H9 (cell line): ENCODE results near the gene HPD. TPM values are rescaled to one million over a fixed set of nuclear protein-coding genes. Genes with fewer than 3 reads are reported as not detected.
A peak's percentile ranks its signal among the peaks of the same experiment; 100 is the strongest.

Source experiments
- DNase-seq: peaks from one replicate; pipeline ENCODE4 v3.0.0-alpha.2; 2017
- H2AFZ ChIP-seq: one replicate; pipeline ENCODE4 v1.6.1; 2013; ENCODE audit warnings: mild to moderate bottlenecking, low read length, control low read depth, moderate library complexity
- H2AK5ac ChIP-seq: 2 replicates; pipeline ENCODE4 v1.6.1; 2013; ENCODE audit warnings: low read length, control low read depth, mixed read lengths; ENCODE audit not compliant: insufficient read length
- H2BK120ac ChIP-seq: one replicate; pipeline ENCODE4 v1.6.1; 2013; ENCODE audit warnings: low read depth, mild to moderate bottlenecking, low read length, control low read depth, inconsistent platforms; ENCODE audit not compliant: poor library complexity, severe bottlenecking
- H2BK12ac ChIP-seq: 2 replicates; pipeline ENCODE4 v1.6.1; 2013; ENCODE audit warnings: low read length, control low read depth, mixed read lengths, low read depth; ENCODE audit not compliant: insufficient read length
- H2BK15ac ChIP-seq: 2 replicates; pipeline ENCODE4 v1.6.1; 2013; ENCODE audit warnings: low read depth, low read length, control low read depth
- H2BK20ac ChIP-seq: one replicate; pipeline ENCODE4 v1.6.1; 2013; ENCODE audit warnings: low read depth, mild to moderate bottlenecking, low read length, control low read depth, inconsistent platforms; ENCODE audit not compliant: poor library complexity, severe bottlenecking
- H2BK5ac ChIP-seq: 2 replicates; pipeline ENCODE4 v1.6.1; 2013; ENCODE audit warnings: low read length, control low read depth, mixed read lengths; ENCODE audit not compliant: insufficient read length
- H3K14ac ChIP-seq: 2 replicates; pipeline ENCODE4 v1.6.1; 2013; ENCODE audit warnings: low read length, control low read depth; ENCODE audit not compliant: insufficient read depth
- H3K18ac ChIP-seq: 2 replicates; pipeline ENCODE4 v1.6.1; 2013; ENCODE audit warnings: low read depth, mild to moderate bottlenecking, mixed read lengths, low read length, control low read depth; ENCODE audit not compliant: insufficient read length
- H3K23ac ChIP-seq: 2 replicates; pipeline ENCODE4 v1.6.1; 2013; ENCODE audit warnings: low read length, control low read depth, mixed read lengths, low read depth; ENCODE audit not compliant: insufficient read length
- H3K23me2 ChIP-seq: 2 replicates; pipeline ENCODE4 v1.6.1; 2013; ENCODE audit warnings: low read depth, mild to moderate bottlenecking, mixed read lengths, low read length, control low read depth; ENCODE audit not compliant: insufficient read length, poor library complexity, severe bottlenecking
- H3K27ac ChIP-seq: 2 replicates; pipeline ENCODE4 v1.5.1; 2013; ENCODE audit warnings: low read length, control low read depth, mixed read lengths, low read depth; ENCODE audit not compliant: insufficient read length
- H3K27me3 ChIP-seq: 2 replicates; pipeline ENCODE4 v1.6.1; 2013; ENCODE audit warnings: low read length, control low read depth, inconsistent platforms; ENCODE audit not compliant: insufficient read depth
- H3K4ac ChIP-seq: 2 replicates; pipeline ENCODE4 v1.6.1; 2013; ENCODE audit warnings: low read depth, mild to moderate bottlenecking, control low read depth, inconsistent platforms, low read length, moderate library complexity
- H3K4me1 ChIP-seq: 2 replicates; pipeline ENCODE4 v1.6.1; 2013; ENCODE audit warnings: low read length, control low read depth, inconsistent platforms; ENCODE audit not compliant: insufficient read depth
- H3K4me2 ChIP-seq: 2 replicates; pipeline ENCODE4 v1.6.1; 2013; ENCODE audit warnings: low read length, control low read depth, mixed read lengths; ENCODE audit not compliant: insufficient read length, insufficient read depth
- H3K56ac ChIP-seq: 2 replicates; pipeline ENCODE4 v1.6.1; 2013; ENCODE audit warnings: low read depth, mild to moderate bottlenecking, mixed read lengths, low read length, control low read depth; ENCODE audit not compliant: insufficient read length
- H3K79me1 ChIP-seq: 2 replicates; pipeline ENCODE4 v1.6.1; 2013; ENCODE audit warnings: low read depth, mild to moderate bottlenecking, moderate library complexity, low read length, control low read depth, inconsistent platforms; ENCODE audit not compliant: insufficient read depth, poor library complexity, severe bottlenecking
- H3K79me2 ChIP-seq: 2 replicates; pipeline ENCODE4 v1.6.1; 2013; ENCODE audit warnings: low read length, control low read depth, inconsistent platforms; ENCODE audit not compliant: insufficient read depth
- H3K9ac ChIP-seq: 2 replicates; pipeline ENCODE4 v1.6.1; 2013; ENCODE audit warnings: low read length, control low read depth, mixed read lengths; ENCODE audit not compliant: insufficient read length; ENCODE audit errors: extremely low read depth
- H3K9me3 ChIP-seq: one replicate; pipeline ENCODE4 v1.6.1; 2013; ENCODE audit warnings: low read depth, low read length, inconsistent platforms; ENCODE audit not compliant: control insufficient read depth
- H3T11ph ChIP-seq: one replicate; pipeline ENCODE4 v1.6.1; 2013; ENCODE audit warnings: mild to moderate bottlenecking, low read length, control low read depth, inconsistent platforms
- H4K20me1 ChIP-seq: one replicate; pipeline ENCODE4 v1.6.1; 2013; ENCODE audit not compliant: control insufficient read depth, insufficient read length, insufficient read depth
- H4K5ac ChIP-seq: 2 replicates; pipeline ENCODE4 v1.6.1; 2013; ENCODE audit warnings: low read depth, mild to moderate bottlenecking, mixed read lengths, low read length, control low read depth; ENCODE audit not compliant: insufficient read length
- H4K8ac ChIP-seq: replicated peaks from 2 replicates; pipeline ENCODE4 v1.6.1; 2013; ENCODE audit warnings: low read length, control low read depth, mixed read lengths, low read depth; ENCODE audit not compliant: insufficient read length
- H4K91ac ChIP-seq: 2 replicates; pipeline ENCODE4 v1.6.1; 2013; ENCODE audit warnings: low read depth, mild to moderate bottlenecking, moderate library complexity, mixed read lengths, low read length, control low read depth; ENCODE audit not compliant: insufficient read length
- H3K27ac Mint-ChIP-seq, 3 experiments: 2 replicates in 2 of 3; 3 replicates in 1 of 3; pipeline ENCODE4 v1.8.0; 2020 to 2021; ENCODE audit warnings: mixed read lengths in 3 of 3, mild to moderate bottlenecking in 1 of 3, moderate library complexity in 1 of 3
- H3K27me3 Mint-ChIP-seq: 2 replicates; pipeline ENCODE4 v1.8.0; 2021; ENCODE audit warnings: low read depth, mild to moderate bottlenecking, moderate library complexity, mixed read lengths
- H3K36me3 Mint-ChIP-seq, 3 experiments: 2 replicates in 2 of 3; 3 replicates in 1 of 3; pipeline ENCODE4 v1.8.0; 2020 to 2021; ENCODE audit warnings: low read depth in 3 of 3, mixed read lengths in 3 of 3; ENCODE audit not compliant: insufficient read depth in 1 of 3
- H3K4me1 Mint-ChIP-seq, 2 experiments: 2 replicates each; pipeline ENCODE4 v1.8.0; 2020; ENCODE audit warnings: mixed read lengths in 2 of 2
- H3K4me3 Mint-ChIP-seq, 2 experiments: 2 replicates in 1 of 2; 3 replicates in 1 of 2; pipeline ENCODE4 v1.8.0; 2020 to 2021; ENCODE audit warnings: mild to moderate bottlenecking in 2 of 2, mixed read lengths in 2 of 2, moderate library complexity in 1 of 2
- H3K9me3 Mint-ChIP-seq, 2 experiments: 2 replicates in 1 of 2; 3 replicates in 1 of 2; pipeline ENCODE4 v1.8.0; 2020; ENCODE audit warnings: mild to moderate bottlenecking in 2 of 2, mixed read lengths in 2 of 2, moderate library complexity in 1 of 2
- CTCF ChIP-seq: fragments of 200-600 bp; sonication (generic); conservative IDR thresholded peaks from 3 replicates; pipeline ENCODE4 v1.8.0; 2021; ENCODE audit warnings: antibody characterized with exemption, mild to moderate bottlenecking
- WGBS: extraction: QIAGEN DNeasy Blood & Tissue Kit; methylation state at CpG from one replicate; pipeline ENCODE4 v1.1.7; 2013; ENCODE audit warnings: missing lambda C conversion rate, low lambda C conversion rate, mixed read lengths; ENCODE audit not compliant: insufficient read length; ENCODE audit errors: extremely low coverage; 5-methylcytosine and 5-hydroxymethylcytosine counted together
- total RNA-seq: library from RNA; stranded (reverse); gene quantifications from 2 replicates; pipeline ENCODE4 v1.2.1, GENCODE V29; 2021

HPD gene
- total RNA-seq, 1 experiment from 2014 or later, result not detected

GRCh38 chr12:121815263-121815662 is 43.4 kb downstream of the HPD start:
- Histone ChIP-seq H3K4ac (no peak overlapping the region), H4K20me1 (no peaks in the 10 kb centered on the region), H3K9ac (no peak overlapping the region), H4K8ac (no peak overlapping the region), H3K18ac (no peak overlapping the region), H2BK20ac (no peak overlapping the region), H2BK120ac (no peak overlapping the region), H2AFZ (no peak overlapping the region), H2BK12ac (no peak overlapping the region), H2BK5ac (no peak overlapping the region), H3K56ac (no peak overlapping the region), H3K9me3 (no peaks in the 10 kb centered on the region), H4K5ac (no peak overlapping the region), H3K14ac (no peak overlapping the region), H3K27ac (no peak overlapping the region), H3K23me2 (peaks cover 5% of the 10 kb centered on the region), H3K4me2 (no peak overlapping the region), H3K4me1 (no peaks in the 10 kb centered on the region), H3K79me2 (peaks cover 3% of the 10 kb centered on the region; the same call in 1 of the 2 replicates), H3K23ac (no peak overlapping the region), H3T11ph (no peak overlapping the region), H3K79me1 (peaks cover 2% of the 10 kb centered on the region), H2AK5ac (no peak overlapping the region), H3K27me3 (no peaks in the 10 kb centered on the region), H4K91ac (no peak overlapping the region), H2BK15ac (no peak overlapping the region)
- Mint-ChIP-seq H3K4me3 (no peak overlapping the region), H3K27me3 (no peaks in the 10 kb centered on the region), H3K36me3 (peaks cover 15 to 72% (median 53%) of the 10 kb centered on the region in 3 experiments), H3K27ac (peak overlapping the region in 1 of 3 experiments; percentile 53; a peak in 2 of 7 replicates), H3K9me3 (no peaks in the 10 kb centered on the region; a peak in 1 of 5 replicates), H3K4me1 (peaks cover 21 to 26% of the 10 kb centered on the region in 2 experiments)
- no peak for DNase-seq
- no peak for TF ChIP-seq CTCF
- WGBS, result no CpG with 5 or more reads among the region's 8 CpGs
